NCI-H1092 (cell line): Measurements from ENCODE around the gene ELL2.
"Not testable (repeated sequence)": the region's sequence is repeated elsewhere in the genome, so short reads cannot be mapped to it uniquely, and the experiment has no call there.

Experiments used
- DNase-seq: peaks from one replicate; lab custom pipeline; 2025; lab: John Stamatoyannopoulos, UW

ELL2 gene

DNA sequence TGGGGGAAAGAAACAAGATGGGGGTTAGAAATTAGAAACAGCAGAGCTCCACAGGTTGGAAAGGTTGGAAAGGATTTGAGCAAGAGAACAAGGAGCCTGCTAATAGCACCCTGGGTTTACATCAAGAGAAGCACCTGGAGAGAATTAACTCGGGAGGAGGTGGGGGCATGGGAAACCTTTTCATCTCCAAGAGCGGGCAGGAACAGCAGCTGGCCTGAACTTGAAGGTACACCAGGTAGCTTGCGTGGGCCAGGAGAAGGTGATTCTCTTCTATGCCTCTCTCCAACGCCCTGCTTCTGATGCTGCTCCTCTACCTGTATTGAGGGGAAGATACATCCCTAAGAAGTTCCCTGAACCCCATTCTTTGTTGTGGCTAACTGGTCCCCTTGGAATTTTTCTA, 102.0 kb downstream of the ELL2 start:
- DNase-seq, result no peak

DNA sequence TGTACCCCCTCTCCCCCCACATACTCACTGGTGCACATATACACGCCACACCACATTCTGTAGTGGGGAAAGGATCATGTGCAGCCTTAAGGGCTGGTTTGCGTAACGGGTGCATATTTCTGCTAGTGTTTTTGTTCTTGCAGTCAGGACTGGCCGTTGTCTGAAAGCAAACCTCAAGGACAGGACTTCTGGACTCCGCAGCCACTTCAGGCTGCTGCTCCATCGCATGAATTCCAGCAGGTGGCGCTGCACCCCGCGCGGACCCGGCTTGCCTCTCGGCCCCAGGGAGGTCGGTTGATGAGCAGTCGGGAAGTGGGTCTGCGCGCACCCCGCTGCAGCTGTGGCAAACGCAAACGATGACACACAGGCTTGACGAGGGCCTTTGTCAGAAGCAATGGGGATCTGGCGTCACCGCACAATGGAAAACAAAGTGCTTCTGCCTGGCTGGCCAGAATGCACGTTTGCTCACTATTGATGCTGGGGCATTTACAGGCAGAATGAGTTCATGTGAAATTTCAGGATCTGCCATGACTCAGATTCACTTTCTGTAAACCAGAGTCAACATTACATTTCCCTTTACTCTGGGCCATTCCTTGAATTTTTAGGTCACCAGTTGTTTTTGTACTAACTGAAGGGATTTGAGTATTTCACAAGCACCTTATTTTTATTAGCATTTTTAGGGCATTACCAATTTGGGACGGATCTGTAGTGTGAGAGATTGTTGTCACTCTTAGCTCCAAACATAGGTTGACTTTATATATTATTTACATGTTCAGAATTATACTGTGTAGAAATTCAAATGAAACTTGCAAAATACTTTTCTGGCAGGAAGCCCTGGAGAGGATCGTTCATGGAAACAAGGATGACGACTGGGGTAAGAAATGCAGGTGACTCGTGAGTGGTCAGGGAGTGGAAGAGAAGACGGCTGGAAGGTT, 102.7 kb downstream of the ELL2 start:
- DNase-seq, result peak; percentile 50

DNA sequence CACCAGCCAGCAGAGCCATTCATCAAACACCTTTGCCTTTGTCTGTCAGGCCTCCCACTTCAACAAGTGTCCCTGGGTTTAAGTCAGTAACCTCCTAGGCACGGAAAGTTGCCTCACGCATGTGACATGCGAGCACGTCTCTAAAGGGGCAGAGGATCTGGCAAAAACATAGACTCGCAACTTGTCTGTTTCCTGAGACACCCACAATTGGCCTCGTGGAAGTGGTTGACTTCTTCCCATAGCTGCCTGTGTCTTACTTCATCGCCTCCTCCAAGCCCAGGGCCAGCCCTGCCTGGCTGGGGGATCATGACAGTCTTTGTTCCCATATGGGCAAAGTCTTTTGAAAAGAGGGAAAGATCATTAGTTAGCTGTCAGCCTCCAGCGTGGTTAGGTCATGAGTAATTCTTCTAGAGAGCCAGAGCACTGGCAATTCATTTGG, 103.6 kb downstream of the ELL2 start:
- DNase-seq, result no peak

DNA sequence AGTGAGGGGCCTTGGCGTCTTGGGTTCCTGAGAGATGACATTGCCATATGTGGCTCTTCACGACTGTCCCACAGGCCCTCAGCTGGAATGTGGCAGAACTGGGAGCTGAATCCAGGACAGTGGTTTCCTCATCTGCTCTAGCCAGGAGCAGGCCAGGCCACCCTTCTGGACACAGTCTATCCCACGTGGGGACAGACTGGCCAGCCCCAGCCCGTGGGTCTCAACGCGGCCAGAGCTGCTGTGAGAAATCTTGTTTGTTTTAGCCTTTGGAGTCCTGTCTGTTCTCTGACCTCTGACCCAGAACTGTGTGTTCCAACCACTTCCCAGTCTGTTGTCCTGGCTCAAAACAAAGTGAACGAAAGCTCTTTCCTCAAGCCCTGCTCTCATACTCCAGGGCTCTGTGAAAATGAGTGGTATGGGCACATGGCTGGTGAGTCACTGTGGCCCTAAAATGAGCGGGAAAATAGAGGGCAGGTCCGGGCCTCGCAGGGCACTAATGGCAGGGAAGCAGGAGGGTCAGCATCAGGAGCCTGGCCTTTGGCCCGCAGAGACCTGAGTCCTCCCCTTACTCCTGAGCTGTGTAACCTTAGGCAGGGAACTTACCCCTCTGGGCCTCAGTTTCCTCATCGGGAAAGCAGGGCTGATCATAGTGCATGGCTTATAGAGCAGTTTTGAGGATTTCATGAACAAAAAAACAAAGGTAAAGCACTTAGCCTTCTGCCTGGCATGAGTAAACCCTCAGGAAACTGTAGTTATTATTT, 104.3 kb downstream of the ELL2 start:
- no peak for DNase-seq

DNA sequence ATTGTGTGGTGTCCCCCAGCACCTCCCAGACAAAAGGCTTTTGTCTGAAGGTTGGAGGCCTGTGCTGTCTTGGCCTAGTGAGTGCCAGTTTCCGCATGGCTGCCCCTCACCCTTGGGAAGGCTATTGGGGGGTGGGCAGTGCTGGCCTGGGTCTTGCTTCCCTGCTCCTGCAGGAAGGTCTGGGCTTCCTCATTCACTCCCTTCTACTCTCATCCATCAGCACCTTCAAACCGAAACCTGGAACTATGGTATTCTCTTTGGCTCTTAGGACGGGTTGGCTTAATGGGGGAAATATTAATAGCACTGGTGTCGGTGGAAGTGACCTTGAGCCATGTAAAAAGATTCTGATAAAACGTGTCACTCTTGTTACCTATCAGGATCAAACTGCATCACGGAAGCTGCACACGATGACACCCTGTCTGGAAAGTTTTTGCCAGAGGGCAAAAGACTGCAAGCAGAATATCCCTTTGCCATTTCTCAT, 105.1 kb downstream of the ELL2 start:
- no peak for DNase-seq

DNA sequence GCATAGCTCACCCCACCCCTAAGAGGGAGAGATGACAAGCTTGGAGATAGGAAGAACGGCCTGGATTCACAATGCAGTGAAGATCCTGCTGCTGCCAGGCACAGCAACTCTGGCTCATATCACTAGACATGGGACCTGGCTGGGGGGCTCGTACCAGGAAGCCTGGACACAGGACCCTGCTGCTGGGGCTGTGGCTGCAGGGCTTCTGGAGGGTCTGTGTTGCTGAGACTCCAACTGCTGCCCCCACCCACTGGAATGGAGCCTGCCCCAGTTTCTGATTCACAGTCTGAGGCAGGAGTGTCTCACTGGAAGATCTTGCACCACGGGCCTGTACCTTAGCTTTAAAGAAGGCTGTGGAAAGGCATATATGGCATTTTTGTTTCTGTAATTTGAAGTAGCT, 108.2 kb downstream of the ELL2 start:
- no peak for DNase-seq

DNA sequence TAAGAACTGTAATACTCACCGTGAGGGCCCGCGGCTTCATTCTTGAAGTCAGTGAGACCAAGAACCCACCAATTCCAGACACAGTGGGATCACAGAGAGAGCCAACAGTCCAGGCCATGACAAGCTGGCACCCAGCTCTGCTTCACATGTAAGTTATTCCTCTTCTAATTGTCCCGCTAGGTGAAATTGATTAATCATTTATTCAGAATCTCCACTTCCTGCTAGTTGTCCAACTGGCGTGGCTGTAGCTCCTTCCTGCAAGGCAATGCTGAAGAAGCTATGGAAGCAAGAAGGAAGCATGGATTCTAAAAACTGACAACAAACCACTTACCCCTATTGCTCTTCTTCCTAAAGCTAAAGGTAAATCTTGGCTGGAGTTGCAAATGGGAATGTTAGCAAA, 109.1 kb downstream of the ELL2 start:
- DNase-seq, result no peak

DNA sequence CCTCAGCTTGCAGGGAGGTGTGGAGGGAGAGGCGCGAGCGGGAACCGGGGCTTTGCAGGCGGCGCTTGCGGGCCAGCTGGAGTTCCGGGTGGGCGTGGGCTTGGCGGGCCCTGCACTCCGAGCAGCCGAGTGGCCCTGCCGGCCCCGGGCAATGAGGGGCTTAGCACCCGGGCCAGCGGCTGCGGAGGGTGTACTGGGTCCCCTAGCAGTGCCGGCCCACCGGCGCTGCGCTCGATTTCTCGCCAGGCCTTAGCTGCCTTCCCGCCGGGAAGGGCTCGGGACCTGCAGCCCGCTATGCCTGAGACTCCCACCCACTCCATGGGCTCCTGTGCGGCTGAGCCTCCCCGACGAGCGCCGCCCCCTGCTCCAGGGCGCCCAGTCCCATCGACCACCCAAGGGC, 110.5 kb downstream of the ELL2 start:
- not testable (repeated sequence) for DNase-seq

DNA sequence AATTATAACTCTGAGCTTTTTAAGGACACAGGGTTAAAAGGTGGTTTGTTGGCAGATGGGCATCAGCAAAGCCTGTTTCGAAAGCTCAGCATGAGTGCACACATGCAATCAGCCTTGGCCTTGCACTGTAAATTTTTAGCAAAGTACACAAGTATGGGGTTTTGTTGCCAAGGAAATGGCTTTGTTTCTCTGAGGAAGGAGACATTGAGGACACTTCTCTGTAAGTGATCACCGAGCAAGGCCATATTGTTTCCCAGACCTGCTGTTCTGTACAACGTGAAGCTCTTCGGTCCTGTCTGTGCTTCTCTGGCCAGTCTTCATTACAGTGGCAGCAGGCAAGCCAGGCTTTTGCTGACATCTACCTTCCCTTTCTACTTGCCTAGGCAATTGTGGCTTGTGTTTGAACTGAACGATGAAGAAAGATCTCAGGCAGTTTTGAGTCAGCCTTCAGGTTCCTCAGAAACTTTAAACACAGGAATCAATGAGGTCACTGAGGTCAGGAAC, 111.2 kb downstream of the ELL2 start:
- no peak for DNase-seq

DNA sequence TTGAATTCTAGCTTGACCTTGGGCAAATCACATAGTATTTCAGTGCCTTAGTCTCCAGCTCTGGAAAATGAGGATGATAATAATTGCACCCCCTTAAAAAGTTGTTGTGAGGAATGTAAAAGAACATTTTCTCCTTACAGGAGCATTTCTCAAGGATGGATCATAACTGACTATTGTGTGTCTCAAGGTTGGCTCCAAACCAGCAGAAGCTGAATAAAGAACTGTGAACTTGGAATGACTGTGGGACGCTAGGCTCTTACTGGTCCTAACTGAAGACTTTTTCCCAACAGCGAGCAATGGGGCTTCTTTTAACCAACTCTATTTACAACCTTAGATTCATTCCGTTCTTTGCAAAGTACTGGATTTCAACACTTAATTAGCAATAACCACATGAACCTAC, 113.0 kb downstream of the ELL2 start:
- DNase-seq, result no peak

DNA sequence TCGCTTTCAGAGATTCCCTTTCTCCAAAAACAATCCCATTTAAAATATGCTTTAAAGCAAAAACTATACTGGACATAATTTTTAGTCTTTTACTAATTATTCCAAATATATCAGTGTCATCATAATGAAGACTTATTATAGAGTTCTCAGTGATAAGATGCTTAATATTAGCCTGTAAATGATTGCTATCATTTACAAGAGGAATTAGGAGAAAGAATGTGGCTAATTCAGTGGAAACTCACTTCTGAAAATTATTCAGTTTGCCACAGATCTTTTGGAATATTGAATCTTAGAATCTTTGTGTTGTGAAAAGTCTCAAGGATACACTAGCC, 114.4 kb downstream of the ELL2 start:
- no peak for DNase-seq

DNA sequence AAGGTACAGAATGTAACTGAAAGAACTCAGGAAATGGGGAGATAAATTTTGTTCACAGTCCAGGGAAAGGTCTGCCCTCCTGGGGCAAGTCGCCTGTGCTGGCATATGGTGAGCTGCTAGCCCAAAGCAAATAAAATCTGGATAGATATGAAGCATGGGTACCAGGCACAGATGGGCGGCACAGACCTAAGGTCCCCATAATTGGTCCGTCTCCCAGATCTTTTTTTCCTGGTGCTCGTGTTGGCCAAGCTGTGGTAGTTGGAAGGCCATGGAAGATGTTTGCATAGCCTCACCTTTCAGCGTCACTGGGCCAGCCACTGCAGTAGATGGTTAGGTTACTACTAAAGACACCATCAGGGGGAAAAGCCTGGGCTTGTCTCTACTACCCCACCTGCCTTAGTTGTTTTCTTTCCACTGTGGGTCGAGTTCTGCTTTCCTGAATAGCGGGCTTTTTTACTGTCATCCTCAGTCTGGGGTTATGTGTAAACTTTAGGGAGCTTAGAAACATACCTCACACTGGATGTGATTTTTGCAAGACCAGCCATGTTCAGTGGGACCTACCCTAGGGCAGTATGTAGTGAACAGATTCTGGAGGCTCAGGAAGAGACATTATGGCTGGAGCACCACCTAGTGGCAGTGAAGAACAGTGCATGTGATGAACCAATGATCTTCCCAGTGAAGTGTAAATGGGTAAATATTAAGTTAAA, 114.9 kb downstream of the ELL2 start:
- DNase-seq, result peak; percentile 45

DNA sequence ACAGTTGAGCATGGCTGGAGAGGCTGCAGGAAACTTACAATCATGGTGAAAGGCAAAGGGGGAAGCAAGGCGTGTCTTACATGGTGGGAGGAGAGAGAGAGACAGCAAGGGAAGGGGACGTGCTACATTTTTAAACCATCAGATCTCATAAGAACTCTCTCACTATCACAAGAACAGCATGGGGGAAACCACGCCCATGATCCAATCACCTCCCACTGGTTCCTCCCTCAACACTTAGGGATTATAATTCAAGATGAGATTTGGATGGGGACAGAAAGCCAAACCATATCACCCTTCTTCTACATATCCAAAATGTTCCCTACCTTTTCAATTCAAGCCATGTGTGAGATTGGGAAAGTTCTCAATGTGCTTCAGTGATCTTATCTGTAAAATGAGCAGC, 116.3 kb downstream of the ELL2 start:
- no peak for DNase-seq

DNA sequence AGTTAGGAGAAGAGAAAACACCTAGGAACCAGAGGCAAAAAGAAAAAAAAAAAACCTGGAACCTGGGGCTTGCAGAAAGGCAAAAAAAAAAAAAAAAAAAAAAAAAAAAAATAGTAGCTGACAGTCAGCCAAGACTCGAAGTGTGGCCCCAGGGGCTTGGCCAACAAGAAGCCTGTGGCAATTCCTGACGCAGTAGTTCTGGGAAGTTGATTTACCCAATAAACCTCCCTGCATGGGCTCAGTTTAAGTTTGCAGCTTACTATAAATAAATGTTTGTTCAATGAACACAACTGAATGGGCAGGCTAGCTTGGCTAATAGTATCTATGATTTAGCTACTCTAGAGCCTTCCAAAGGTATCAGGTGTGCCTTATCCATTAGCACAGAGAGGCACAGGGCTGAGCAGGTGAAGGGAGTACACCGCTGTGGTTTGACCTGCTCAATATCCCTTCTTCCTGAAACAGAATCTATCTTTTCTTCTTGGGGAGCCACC, 117.9 kb downstream of the ELL2 start:
- no peak for DNase-seq

DNA sequence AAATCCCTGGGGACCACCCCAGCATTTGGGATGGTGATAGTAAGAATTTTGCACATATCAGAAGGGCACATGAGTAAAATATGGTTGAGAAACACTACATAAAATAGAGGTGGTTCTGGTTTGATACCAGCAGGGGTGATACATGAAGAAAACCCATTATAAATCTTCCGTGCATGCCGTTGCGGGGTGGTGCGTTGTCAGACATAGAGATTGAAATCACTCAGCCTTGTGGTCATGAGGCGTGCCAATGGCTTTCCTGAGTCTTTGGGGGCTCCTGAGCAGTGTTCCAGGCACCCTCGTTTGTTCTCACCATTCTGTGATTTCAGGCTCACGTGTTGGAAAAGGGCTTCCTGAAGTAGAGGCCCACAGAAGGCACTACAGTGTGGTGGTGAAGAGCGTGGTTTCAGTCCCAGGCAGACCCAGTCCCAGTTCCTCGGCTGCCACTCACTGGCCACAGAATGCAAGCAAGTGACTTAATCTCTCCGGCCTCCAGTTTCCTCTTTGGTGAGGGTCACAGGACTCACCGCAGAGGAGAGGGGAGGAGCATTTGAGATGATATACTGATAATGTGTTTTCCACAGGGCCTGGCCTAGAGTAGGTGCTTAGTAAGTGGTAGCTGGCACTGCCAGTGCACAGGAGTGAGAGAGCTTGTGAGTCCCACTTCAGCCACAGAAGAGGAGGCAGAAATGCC, 118.7 kb downstream of the ELL2 start:
- no peak for DNase-seq

DNA sequence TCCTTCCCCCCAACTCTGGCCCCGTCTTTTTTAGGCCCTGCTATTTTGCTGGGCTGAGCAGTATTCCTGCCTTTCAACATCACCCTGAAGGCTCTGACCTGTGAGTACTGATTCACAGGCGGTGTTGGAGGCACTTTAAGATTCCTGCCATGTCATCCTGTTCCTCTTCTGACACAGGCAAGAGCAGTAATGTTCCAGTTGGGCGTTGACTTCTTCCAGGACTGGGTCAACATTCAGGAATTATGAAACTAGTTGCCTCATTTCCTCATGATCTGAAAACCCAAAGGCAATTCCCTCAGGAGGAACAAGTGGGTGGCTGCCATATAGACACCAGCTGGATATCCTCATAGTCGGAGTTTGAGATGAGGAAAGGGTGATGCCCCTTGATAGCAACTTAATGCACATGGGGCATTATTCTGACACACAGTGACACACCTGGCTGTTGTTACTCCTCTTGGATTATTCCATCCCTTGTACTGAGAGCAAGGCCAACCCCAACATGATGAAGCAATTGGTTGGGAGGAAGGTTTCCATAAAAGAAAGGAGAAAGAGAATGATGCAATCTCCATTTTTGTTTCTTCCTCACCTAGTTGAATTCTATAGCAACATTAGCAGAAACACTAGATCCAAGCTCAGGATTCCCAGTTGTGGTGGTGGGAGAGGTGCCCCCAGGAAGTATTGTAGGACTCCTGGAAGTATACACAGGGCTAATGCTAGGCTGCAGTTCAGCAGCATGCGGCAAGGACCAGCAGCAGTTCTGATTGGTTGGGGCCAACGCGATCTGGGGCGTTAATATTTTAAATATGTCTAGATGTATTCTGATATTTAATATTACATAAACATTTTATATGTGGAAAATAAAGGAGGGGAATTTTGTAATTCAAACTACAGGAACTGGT, 119.5 kb downstream of the ELL2 start:
- DNase-seq, result no peak

DNA sequence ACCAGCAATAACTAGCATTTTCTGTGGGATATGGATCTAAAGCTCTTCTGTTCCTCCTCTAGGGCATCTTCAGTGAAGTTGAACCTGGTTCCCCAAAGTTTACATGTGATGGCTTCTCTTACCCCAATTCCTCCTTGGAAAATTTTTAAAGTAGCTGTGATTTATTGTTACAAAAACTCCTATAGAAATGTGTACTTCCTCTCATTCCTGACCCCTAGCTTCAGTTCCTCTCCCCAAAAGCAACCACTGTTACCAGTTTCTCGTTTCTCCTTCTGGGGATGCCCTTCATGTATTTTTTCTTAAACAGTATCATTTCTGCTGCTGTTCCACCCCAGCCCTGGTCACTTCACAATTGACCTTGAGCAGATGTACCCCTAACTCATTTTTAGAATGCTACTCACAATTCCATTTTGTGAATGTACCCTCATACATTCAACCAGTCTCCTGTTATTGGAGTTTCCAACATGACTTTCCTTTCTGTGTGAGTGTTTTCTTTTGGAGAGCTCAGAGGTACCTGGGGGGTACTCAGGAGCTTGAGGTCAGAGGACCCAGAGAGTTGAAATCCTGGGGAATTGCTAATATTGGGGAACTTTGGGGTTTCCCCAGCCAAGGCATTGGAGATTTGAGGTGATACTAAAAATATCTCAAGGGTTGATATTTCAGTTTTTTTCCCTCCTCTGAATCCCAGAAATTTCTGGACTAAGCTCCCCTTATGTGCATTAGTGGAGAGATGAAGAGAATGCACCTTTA, 120.5 kb downstream of the ELL2 start:
- DNase-seq, result no peak

DNA sequence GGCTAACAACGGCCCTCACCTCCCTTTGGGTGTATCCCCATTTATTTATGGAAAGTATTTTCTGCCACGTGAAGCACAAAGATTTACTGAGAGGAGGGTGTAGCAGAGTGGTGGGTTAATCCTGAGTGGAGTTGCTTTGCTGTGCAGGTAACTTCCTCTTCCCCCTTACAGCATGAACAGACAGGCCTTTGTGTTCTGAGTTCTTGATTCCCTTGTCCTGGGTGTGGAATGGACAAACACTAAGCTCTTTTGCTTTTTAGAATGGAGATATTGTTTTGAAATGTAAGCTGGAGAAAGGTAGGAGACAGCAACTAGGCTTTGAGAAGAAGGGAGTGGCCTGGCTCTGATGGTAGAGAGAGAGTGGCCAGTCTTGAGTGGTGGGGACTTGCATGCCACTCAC, 122.0 kb downstream of the ELL2 start:
- no peak for DNase-seq

DNA sequence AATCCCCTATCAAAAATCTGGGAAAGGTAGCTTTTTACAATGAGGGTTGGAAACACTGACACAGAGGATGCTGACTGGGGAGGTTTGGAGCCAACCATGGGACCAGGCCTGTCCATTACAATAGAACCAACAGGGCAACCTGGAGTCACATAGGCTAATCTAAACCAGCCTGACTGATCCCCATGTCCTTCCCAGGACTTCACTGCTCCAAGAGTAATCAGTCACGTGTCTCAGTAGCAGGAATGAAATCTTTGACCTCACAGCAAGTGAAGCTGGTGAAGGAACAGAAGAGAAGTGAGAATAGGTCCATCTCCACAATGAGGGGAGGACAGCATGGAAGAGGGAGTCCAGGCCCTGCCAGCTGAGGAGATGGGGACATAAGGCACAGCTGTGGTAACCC, 123.1 kb downstream of the ELL2 start:
- no peak for DNase-seq

DNA sequence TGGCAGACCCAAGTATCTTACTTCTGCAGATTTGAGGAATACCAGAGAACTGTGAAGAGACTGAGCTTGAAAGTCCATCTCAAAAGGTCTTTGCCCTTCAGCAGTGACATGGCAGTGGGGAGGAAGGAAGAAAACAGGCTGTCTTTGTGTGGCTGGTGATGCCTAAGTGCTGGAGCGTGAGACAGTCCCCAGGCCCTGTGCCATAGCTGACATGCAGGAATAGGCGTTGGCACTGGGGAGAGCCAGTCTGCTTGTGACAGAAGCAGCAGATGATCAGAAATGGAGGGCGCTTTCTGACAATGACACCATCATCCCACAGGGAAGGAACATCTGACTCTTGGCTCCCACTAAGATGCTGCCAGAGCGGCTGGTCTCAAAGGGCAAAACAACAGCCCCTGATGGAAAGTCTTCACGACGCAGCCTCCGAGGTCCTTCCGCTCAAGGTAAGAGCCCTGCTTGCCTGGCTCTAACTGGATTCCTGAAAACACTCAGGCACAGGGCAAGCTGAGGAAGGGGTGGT, 123.6 kb downstream of the ELL2 start:
- DNase-seq, result no peak
